Epidermal melanocyte (primary cell): Measurements from ENCODE around the gene TCAIM.
"Not testable (repeated sequence)": the region's sequence is repeated elsewhere in the genome, so short reads cannot be mapped to it uniquely, and the experiment has no call there.

Source experiments
- DNase-seq: peaks from one replicate; pipeline ENCODE4 v3.0.0; 2011; ENCODE audit warnings: low spot score; ENCODE audit not compliant: insufficient read length

The TCAIM gene

GRCh38 chr3:44414517-44415090 lies 76.0 kb downstream of the TCAIM start:
- no peak for DNase-seq

DNA sequence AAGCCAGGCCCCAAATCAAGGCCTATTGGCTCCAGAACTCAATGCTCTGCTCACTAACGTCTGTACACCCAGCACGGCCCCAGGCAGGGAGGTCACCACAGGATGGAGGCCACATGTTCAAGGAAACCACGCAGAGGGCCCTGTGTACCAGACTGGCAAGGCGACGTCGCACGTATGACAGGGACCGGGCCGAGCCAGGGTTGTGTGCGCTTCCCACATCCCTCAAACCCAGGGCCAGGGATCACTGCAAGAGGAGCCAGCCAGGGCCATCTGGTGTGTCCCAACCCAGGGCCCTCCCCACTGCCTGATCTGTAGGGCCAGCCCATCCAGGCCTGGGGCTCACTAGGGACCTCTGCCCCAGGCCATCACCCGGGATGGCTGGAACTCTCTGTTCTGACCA lies 76.9 kb downstream of the TCAIM start:
- DNase-seq = no peak

GRCh38 chr3:44416031-44417030 lies 77.8 kb downstream of the TCAIM start:
- no peak for DNase-seq

DNA sequence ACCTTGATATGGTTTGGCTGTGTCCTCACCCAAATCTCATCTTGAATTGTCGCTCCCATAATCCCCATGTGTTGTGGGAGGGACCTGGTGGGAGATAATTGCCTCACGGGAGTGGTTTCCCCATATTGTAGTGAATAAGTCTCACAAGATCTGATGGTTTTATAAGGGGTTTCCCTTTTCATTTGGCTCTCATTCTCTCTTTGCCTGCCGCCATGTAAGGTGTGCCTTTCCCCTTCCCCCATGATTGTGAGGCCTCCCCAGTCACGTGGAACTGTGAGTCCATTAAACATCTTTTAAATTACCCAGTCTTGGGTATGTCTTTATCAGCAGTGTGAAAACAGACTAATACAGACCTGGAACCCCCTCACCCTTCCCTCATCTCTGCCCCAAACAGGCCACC lies 79.6 kb downstream of the TCAIM start:
- DNase-seq = not testable (repeated sequence)

- DNase-seq = no peak
Observed at GRCh38 chr3:44418549-44418948, 80.0 kb downstream of the TCAIM start.

- DNase-seq = no peak
Observed at GRCh38 chr3:44419116-44419922, 80.8 kb downstream of the TCAIM start.

- DNase-seq = no peak
Observed at GRCh38 chr3:44419923-44420650, 81.5 kb downstream of the TCAIM start.

DNA sequence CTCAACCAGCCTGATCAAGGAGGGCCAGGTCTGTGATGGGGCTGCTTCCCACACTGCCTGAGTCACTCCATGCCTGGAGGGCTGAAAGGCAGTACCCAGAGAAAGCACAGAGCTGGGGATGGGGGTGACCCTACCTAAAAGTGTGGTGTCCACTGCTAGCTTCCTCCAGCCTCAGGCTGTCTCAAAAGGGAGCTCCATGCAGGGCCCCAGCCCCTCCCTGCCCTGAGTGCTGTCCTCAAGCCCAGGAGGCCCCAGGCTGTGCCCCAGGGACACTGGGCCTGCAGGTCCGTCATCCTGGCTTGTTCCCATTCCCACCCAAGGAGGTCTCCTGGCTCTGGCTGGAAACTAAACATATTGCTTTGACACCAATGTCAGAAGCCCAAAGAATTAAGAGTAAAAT lies 82.1 kb downstream of the TCAIM start:
- DNase-seq = no peak

- DNase-seq = no peak
Observed at GRCh38 chr3:44421280-44421679, 82.7 kb downstream of the TCAIM start.

DNA sequence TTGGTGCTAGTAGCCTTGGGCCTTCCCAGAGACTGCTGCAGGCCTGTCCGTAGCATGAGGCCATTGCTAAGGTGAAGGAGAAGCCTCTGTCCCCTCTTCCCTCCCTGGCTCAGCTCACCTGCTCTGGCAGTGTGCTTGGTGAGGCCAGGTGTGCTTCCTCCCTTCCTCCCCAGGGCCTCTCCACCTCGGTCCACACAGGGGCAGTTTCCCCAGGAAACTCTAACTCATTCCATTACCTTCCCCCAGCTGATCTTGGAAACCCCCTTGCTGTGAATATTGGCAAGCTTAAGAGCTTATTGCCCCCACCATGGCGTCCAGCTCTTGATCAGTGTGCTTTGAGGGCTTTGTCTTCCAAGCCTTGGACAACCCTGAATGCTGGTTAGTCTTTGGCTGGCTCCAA lies 86.2 kb downstream of the TCAIM start:
- DNase-seq = no peak

DNA sequence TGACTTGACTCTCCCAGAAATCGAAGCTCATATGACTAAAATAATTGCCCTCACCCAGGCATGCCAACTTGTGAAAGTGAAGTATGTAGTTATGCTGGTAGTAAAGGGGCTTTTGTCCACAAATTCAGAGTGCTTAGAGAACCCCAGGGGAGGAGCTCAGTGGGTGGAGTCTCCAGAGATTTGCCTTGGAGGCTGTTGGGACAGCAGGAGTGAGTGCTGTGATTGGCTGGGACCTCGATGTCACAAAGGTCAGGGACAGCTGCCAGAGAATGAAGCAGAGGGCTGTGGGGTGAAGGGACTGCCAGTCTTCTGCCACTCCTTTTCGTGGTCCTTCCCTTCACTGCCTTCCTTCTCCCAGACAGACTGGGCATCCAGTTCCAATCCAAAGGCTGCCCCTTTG lies 89.1 kb downstream of the TCAIM start:
- no peak for DNase-seq

DNA sequence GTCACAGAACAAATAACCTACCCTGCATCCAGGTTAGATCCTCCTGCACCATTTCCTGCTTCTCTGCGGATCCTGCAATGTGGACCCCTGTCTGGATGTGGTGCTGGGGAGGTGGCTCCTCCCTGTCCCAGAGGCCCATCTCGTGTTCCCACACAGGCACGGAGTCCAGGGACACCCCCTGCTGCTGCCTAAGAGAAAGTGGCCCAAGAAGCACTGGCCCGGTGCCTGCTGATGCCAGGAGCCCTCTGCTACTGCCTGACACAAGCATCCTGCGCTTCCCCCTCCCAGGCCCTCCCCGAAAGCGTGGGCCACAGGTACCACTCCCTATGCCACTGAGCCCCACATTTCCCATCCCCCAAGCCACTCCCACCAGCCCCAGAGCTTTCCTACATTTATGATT lies 90.3 kb downstream of the TCAIM start:
- no peak for DNase-seq

- no peak for DNase-seq
Observed at GRCh38 chr3:44429459-44429858, 90.9 kb downstream of the TCAIM start.

DNA sequence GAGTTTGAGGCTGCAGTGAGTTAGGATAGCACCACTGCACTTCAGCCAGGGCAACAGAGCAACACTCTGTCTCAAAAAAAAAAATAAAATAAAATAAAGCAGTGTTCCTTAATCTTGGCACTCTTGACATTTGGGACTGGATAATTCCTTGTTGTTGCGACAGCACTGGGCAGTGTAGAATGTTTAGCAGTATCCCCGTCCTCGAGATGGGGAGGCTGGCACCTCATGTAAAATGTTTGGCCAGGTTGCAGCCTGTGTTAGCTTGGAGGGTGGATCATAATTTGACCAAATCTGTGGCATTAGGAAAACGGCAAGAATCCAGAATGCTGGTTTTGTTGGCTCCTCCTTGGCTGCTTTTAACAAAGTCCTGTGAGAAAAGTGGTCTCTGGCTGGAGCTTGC lies 91.9 kb downstream of the TCAIM start:
- DNase-seq = no peak

DNA sequence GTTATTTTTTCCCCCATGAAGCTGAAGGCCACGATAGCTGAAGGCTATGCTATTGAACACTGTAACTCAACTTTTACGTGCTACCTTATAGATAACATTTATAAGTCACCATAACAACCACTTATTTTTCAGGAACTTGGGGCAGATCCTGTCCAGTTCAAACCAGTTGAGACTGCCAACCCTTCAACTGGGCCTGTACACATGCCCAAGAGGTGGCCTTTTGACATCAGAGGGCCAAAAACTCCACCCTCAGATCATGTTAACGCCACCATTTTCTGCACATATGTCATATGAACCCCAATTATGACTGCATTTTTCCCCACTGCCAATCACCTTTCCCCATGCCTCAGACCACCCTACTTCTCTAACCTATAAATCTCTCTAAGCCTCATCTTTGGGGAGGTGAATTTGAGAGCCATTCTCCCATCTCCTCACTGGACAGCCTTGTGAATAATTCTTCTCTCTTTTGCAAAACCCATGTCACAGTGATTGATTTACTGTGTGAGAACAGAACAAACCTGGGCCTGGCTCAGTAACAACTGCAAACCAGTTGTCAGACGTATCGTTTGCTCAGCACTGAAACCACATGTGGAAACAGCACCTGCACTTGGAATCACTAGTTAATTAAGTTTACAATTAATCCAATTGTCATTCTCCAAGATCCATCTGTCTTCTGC lies 96.4 kb downstream of the TCAIM start:
- DNase-seq = no peak

- DNase-seq = no peak
Observed at GRCh38 chr3:44436181-44436580, 97.6 kb downstream of the TCAIM start.

GRCh38 chr3:44437800-44438199 lies 99.2 kb downstream of the TCAIM start:
- DNase-seq = no peak

GRCh38 chr3:44439499-44440295 lies 101.1 kb downstream of the TCAIM start:
- DNase-seq = no peak

DNA sequence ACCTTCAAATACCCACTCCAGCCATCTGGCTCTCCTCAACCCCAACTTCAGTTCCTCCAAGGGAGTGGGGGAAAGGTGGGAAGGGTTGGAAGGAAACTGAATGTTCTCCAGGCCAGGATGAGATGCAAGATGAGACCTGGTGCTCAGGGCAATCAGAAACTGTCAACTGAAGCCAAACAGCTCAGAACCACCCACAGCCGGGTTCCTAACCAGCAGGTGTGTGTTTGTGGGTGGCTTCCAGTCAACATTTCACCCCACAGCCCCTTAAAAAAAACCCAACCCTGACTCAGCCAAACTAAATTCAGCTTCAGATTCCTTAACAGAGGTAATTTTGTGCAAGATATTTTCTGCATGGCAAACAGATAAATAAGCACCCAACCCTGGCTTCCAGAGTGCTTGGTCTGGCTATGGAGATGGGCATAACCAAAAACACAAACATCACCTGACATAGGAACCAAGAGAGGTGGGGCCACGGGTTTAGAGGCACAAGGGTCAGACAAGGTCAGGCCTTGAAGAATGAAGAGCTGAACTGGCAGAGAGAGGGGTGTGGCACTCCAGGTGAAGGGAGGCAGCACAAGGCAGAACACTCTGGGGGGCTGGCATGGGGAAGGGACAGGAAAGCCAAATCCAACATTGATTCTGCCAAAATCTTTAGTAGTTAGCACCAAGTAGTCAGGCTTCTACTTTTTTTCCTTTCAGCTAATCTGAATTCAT lies 104.2 kb downstream of the TCAIM start:
- no peak for DNase-seq
